Measurements from ENCODE around the gene TTLL8.

Gene TTLL8

DNA sequence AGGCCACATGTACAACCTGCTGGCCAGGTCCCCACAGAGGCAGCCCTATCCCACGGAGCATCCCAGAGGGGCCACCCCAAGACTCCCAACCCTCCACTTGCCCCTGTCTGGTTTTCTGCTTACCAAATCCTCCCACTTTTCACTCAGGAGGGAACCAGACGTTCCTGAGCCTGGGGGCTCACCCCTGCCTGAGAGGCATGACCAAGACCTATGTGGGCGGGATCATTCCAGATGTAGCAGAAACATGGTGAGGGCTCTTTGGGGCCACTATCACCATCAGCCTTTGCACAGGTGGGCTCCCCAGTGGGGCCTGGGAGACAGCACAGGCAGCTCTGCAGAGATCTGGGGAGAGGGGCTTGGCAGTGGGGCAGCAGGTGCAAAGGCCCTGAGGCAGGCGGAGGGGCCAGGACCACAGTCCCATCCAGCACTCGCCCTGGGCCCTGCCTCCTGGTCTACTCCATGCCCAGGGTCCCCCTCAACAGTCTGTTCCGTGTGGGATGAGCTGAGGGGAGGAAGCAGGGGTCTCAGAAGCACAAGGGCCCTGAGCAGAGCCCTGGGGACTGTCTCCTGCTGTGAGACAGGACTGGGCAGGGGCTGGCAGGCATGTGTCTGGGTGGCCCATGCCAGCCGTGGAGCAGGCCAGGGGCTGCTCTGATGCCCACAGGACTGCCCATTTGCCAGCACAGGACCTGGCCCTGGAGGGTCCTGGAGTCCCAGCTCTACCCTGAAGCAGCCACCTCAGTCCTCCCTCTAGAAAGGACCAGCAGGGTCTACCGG lies 88.2 kb downstream of the TTLL8 start:
- in situ Hi-C loops (cut with MboI; ENCODE audit: low sequenced_read_pairs), result no loop called here

- in situ Hi-C loops (cut with MboI; ENCODE audit: low sequenced_read_pairs), result no loop called here
These were observed 89.1 kb downstream of the TTLL8 start for GRCh38 chr22:49968831-49969661.

Measured in HL-60/S4 treated with retinoic acid at 250 ng/mL for 4 days and 3 days (cell line).